ENCODE data around the gene DUSP11.

DNA sequence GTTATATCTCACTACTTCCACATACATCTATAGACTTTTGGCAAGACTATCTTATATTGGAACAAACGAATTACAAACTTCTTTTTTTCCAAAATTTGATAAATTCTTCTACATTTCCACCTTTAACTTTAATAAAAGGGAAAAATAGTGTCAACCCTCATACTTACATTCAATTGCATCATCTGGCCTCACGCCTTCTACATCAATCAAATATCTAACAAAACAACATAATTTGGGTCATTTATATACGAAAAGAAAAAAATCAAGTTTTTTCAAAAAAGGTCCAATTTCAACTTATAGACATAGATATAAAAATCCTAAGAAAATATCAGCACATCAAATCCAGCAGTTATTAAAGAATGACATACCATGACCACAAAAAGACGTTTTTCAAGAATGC, 12.9 kb downstream of the DUSP11 start:
- TF ChIP-seq, protein P1, sequence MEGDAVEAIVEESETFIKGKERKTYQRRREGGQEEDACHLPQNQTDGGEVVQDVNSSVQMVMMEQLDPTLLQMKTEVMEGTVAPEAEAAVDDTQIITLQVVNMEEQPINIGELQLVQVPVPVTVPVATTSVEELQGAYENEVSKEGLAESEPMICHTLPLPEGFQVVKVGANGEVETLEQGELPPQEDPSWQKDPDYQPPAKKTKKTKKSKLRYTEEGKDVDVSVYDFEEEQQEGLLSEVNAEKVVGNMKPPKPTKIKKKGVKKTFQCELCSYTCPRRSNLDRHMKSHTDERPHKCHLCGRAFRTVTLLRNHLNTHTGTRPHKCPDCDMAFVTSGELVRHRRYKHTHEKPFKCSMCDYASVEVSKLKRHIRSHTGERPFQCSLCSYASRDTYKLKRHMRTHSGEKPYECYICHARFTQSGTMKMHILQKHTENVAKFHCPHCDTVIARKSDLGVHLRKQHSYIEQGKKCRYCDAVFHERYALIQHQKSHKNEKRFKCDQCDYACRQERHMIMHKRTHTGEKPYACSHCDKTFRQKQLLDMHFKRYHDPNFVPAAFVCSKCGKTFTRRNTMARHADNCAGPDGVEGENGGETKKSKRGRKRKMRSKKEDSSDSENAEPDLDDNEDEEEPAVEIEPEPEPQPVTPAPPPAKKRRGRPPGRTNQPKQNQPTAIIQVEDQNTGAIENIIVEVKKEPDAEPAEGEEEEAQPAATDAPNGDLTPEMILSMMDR (IDR thresholded peaks at IDR 0.05; ENCODE audit: low read depth, low read length, poor library complexity, severe bottlenecking) = no peak
- no peak for TF ChIP-seq EZH2phosphoT487 (IDR thresholded peaks at IDR 0.05; ENCODE audit: borderline replicate concordance, low read length)

All from DOHH2 (cell line).